Measurements from ENCODE around the gene AGAP1.

GRCh38 chr2:235526166-235526565 is 32.3 kb downstream of the AGAP1 start:
- no peak for TF ChIP-seq CTCF (IDR thresholded peaks at IDR 0.05)
- no peak for TF ChIP-seq POLR2A (IDR thresholded peaks at IDR 0.05)
